Measurements from ENCODE around the gene NT5DC2.

Gene NT5DC2

DNA sequence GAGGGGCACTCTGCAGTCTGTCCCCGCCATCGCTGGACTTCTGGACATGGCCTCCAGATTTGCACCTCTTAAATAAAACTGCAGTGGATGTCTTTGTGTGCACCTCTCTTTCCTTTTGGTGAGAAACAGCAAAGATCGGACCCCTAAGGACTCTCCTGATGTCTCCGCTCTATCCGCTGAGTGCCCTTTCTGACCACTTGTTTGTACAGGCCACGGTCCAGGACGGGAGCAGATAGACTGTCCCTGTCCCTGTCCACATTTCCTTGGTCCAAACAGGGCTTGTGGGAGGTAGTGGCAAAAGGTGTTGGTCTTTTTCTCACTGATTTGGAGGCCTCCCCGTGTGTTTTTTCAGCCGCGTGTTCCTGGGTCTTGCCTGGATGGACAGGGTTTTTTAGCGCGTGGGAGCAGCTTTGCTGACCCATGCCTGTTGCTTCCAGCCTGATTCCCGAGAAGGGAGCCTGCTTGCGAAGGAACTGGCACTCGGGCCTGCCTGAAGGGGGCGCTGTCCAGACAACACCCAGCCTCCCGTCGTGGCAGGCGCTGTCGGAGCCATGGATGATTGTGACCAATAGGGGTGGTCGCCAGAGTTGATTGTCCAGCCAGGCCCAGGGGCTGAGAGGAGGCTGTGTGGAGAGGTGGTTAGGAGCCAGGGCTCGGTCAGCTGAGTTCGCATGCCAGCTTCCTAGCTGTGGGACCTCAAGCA, 51.7 kb downstream of the NT5DC2 start:
- TF ChIP-seq TAF1 (IDR thresholded peaks at IDR 0.05; ENCODE audit: low read depth): no peak
- no peak for TF ChIP-seq EGR1 (IDR thresholded peaks at IDR 0.05)
- no peak for TF ChIP-seq TEAD4 (IDR thresholded peaks at IDR 0.05)
- no peak for TF ChIP-seq CREB1 (IDR thresholded peaks at IDR 0.05; ENCODE audit: low read depth)
- TF ChIP-seq, protein P1, sequence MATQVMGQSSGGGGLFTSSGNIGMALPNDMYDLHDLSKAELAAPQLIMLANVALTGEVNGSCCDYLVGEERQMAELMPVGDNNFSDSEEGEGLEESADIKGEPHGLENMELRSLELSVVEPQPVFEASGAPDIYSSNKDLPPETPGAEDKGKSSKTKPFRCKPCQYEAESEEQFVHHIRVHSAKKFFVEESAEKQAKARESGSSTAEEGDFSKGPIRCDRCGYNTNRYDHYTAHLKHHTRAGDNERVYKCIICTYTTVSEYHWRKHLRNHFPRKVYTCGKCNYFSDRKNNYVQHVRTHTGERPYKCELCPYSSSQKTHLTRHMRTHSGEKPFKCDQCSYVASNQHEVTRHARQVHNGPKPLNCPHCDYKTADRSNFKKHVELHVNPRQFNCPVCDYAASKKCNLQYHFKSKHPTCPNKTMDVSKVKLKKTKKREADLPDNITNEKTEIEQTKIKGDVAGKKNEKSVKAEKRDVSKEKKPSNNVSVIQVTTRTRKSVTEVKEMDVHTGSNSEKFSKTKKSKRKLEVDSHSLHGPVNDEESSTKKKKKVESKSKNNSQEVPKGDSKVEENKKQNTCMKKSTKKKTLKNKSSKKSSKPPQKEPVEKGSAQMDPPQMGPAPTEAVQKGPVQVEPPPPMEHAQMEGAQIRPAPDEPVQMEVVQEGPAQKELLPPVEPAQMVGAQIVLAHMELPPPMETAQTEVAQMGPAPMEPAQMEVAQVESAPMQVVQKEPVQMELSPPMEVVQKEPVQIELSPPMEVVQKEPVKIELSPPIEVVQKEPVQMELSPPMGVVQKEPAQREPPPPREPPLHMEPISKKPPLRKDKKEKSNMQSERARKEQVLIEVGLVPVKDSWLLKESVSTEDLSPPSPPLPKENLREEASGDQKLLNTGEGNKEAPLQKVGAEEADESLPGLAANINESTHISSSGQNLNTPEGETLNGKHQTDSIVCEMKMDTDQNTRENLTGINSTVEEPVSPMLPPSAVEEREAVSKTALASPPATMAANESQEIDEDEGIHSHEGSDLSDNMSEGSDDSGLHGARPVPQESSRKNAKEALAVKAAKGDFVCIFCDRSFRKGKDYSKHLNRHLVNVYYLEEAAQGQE (IDR thresholded peaks at IDR 0.05; ENCODE audit: low read depth): no peak
- no peak for TF ChIP-seq TCF12 (IDR thresholded peaks at IDR 0.05; ENCODE audit: low read depth)
- TF ChIP-seq EP300 (IDR thresholded peaks at IDR 0.05; ENCODE audit: borderline replicate concordance): no peak
- TF ChIP-seq NFIC (IDR thresholded peaks at IDR 0.05): no peak
- no peak for TF ChIP-seq FOXM1 (IDR thresholded peaks at IDR 0.05; ENCODE audit: borderline replicate concordance, low read depth)
- no peak for TF ChIP-seq ZBTB7A (IDR thresholded peaks at IDR 0.05; ENCODE audit: low read depth)
- TF ChIP-seq, protein P2, sequence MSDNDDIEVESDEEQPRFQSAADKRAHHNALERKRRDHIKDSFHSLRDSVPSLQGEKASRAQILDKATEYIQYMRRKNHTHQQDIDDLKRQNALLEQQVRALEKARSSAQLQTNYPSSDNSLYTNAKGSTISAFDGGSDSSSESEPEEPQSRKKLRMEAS (IDR thresholded peaks at IDR 0.05): no peak
- TF ChIP-seq, protein P3, sequence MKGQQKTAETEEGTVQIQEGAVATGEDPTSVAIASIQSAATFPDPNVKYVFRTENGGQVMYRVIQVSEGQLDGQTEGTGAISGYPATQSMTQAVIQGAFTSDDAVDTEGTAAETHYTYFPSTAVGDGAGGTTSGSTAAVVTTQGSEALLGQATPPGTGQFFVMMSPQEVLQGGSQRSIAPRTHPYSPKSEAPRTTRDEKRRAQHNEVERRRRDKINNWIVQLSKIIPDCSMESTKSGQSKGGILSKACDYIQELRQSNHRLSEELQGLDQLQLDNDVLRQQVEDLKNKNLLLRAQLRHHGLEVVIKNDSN (IDR thresholded peaks at IDR 0.05): no peak
- no peak for TF ChIP-seq YY1 (IDR thresholded peaks at IDR 0.05; ENCODE audit: low read depth)
- no peak for TF ChIP-seq CEBPB (IDR thresholded peaks at IDR 0.05)
- no peak for TF ChIP-seq RAD21 (IDR thresholded peaks at IDR 0.05; ENCODE audit: low read depth)

DNA sequence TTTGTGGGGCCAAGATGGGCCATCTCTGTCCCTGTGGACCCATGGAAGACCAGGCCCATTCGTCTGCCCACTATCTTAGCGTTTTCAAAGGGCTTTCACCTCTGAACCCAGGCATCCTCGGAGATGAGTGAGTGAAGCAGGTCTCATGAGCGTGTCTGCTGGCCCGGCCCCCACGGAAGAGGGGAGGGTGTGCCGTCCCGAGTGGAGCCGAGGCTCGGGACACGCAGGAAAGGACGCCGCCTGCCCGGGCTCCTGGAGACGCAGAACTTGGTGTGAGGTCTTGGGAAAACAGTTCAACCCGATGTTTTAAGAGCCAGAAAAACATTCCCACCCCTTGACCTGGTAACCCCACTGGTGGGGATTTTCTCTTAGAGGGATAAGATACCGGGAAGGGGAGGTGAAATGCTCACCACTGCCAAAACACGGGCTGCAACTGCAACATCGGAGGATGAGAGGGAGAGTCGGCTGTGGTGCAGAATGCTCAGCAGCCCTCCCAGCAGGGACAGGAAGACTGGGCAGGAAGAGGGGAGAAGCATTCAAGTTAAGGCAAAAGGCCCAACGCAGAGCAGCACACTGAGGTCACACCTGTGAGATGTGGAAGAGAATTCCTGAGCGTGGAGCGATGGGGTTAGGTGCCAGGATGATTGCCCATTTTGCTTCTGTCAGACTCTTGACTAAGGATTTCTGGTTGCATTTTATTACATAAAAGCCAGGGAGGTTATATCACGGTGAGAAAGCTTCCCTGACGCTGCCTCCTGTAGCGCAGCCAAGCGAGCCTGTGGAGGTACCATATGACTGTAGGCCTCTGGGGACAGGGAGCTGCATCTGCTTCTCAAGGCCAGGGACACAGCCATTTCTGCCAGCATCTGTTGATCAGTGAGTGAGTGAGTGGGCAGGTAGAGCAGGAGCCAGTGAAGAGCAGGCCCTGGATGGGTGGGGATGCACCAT, 52.6 kb downstream of the NT5DC2 start:
- TF ChIP-seq NFIC (IDR thresholded peaks at IDR 0.05): no peak
- TF ChIP-seq, protein P2 (IDR thresholded peaks at IDR 0.05): no peak
- TF ChIP-seq ZBTB7A (IDR thresholded peaks at IDR 0.05; ENCODE audit: low read depth): no peak
- TF ChIP-seq EGR1 (IDR thresholded peaks at IDR 0.05): no peak
- TF ChIP-seq TCF12 (IDR thresholded peaks at IDR 0.05; ENCODE audit: low read depth): no peak
- TF ChIP-seq EP300 (IDR thresholded peaks at IDR 0.05; ENCODE audit: borderline replicate concordance): no peak
- TF ChIP-seq CREB1 (IDR thresholded peaks at IDR 0.05; ENCODE audit: low read depth): no peak
- TF ChIP-seq, protein P3 (IDR thresholded peaks at IDR 0.05): no peak
- no peak for TF ChIP-seq YY1 (IDR thresholded peaks at IDR 0.05; ENCODE audit: low read depth)
- no peak for TF ChIP-seq FOXM1 (IDR thresholded peaks at IDR 0.05; ENCODE audit: borderline replicate concordance, low read depth)
- no peak for TF ChIP-seq RAD21 (IDR thresholded peaks at IDR 0.05; ENCODE audit: low read depth)

GRCh38 chr3:52479877-52480575, 53.6 kb downstream of the NT5DC2 start:
- TF ChIP-seq FOXM1 (IDR thresholded peaks at IDR 0.05; ENCODE audit: borderline replicate concordance, low read depth) (no peak), CREB1 (IDR thresholded peaks at IDR 0.05; ENCODE audit: low read depth) (no peak), TCF12 (IDR thresholded peaks at IDR 0.05; ENCODE audit: low read depth) (no peak), CEBPB (IDR thresholded peaks at IDR 0.05) (no peak)
- TF ChIP-seq, protein P1 (IDR thresholded peaks at IDR 0.05; ENCODE audit: low read depth): no peak

- TF ChIP-seq CEBPB (IDR thresholded peaks at IDR 0.05): no peak
- TF ChIP-seq TCF12 (IDR thresholded peaks at IDR 0.05; ENCODE audit: low read depth): no peak
- TF ChIP-seq RAD21 (IDR thresholded peaks at IDR 0.05; ENCODE audit: low read depth): no peak
- no peak for TF ChIP-seq YY1 (IDR thresholded peaks at IDR 0.05; ENCODE audit: low read depth)
- TF ChIP-seq TEAD4 (IDR thresholded peaks at IDR 0.05): no peak
- TF ChIP-seq, protein P1 (IDR thresholded peaks at IDR 0.05; ENCODE audit: low read depth): no peak
- TF ChIP-seq EP300 (IDR thresholded peaks at IDR 0.05; ENCODE audit: borderline replicate concordance): no peak
- no peak for TF ChIP-seq FOXM1 (IDR thresholded peaks at IDR 0.05; ENCODE audit: borderline replicate concordance, low read depth)
- TF ChIP-seq NFIC (IDR thresholded peaks at IDR 0.05): no peak
- TF ChIP-seq, protein P2 (IDR thresholded peaks at IDR 0.05): no peak
- no peak for TF ChIP-seq TAF1 (IDR thresholded peaks at IDR 0.05; ENCODE audit: low read depth)
- no peak for TF ChIP-seq ZBTB7A (IDR thresholded peaks at IDR 0.05; ENCODE audit: low read depth)
- TF ChIP-seq EGR1 (IDR thresholded peaks at IDR 0.05): no peak
- TF ChIP-seq, protein P3 (IDR thresholded peaks at IDR 0.05): no peak
- TF ChIP-seq CREB1 (IDR thresholded peaks at IDR 0.05; ENCODE audit: low read depth): no peak
Observed at GRCh38 chr3:52479037-52479876, 54.4 kb downstream of the NT5DC2 start.

All from Ishikawa (cell line).